Glutamatergic neuron (in vitro differentiated cells): ENCODE data around the gene CHMP6. TPM values are rescaled to one million over a fixed set of nuclear protein-coding genes. Genes with fewer than 3 reads are reported as not detected.

Experiments
- DNase-seq: peaks from one replicate; pipeline ENCODE4 v3.0.0; 2022
- H3K27ac Mint-ChIP-seq: one replicate; pipeline ENCODE4 v1.8.0; 2020; ENCODE audit warnings: mild to moderate bottlenecking, mixed read lengths, inconsistent platforms; ENCODE audit not compliant: unreplicated experiment
- H3K27me3 Mint-ChIP-seq: one replicate; pipeline ENCODE4 v1.8.0; 2020; ENCODE audit warnings: mild to moderate bottlenecking, moderate library complexity, mixed read lengths, inconsistent platforms; ENCODE audit not compliant: unreplicated experiment
- H3K36me3 Mint-ChIP-seq: one replicate; pipeline ENCODE4 v1.8.0; 2020; ENCODE audit warnings: mild to moderate bottlenecking, mixed read lengths, inconsistent platforms; ENCODE audit not compliant: unreplicated experiment
- H3K4me1 Mint-ChIP-seq: one replicate; pipeline ENCODE4 v1.8.0; 2020; ENCODE audit warnings: mild to moderate bottlenecking, low read depth, mixed read lengths, inconsistent platforms; ENCODE audit not compliant: unreplicated experiment
- H3K4me3 Mint-ChIP-seq: one replicate; pipeline ENCODE4 v1.8.0; 2020; ENCODE audit warnings: mild to moderate bottlenecking, mixed read lengths, inconsistent platforms; ENCODE audit not compliant: unreplicated experiment
- H3K9me3 Mint-ChIP-seq: one replicate; pipeline ENCODE4 v1.8.0; 2020; ENCODE audit warnings: mild to moderate bottlenecking, moderate library complexity, mixed read lengths, inconsistent platforms; ENCODE audit not compliant: unreplicated experiment
- CTCF ChIP-seq: fragments of 200-600 bp; sonication (generic); IDR thresholded peaks from one replicate; pipeline ENCODE4 v1.5.0; 2021; ENCODE audit not compliant: partially characterized antibody, unreplicated experiment
- total RNA-seq: library from RNA; stranded (reverse); fragmentation: NEBNext Ultra II Directional; extraction: Animal tissue kit (Norgen Biotek cat#: 25700); gene quantifications from one replicate; pipeline ENCODE4 v1.2.1, GENCODE V29; 2021; ENCODE audit not compliant: unreplicated experiment

The CHMP6 gene
- total RNA-seq, 1 donor from 2014 or later: 24.3 TPM

- DNase-seq: peak; percentile 28
- no peak overlapping the region for H3K27ac Mint-ChIP-seq
- no peaks in the 10 kb centered on the region for H3K36me3 Mint-ChIP-seq
- peaks cover 4% of the 10 kb centered on the region for H3K9me3 Mint-ChIP-seq
- no peak for TF ChIP-seq CTCF
- peaks cover 9% of the 10 kb centered on the region for H3K27me3 Mint-ChIP-seq
- H3K4me3 Mint-ChIP-seq: no peak overlapping the region
- peaks cover 2% of the 10 kb centered on the region for H3K4me1 Mint-ChIP-seq
Measured at GRCh38 chr17:80971704-80972304, 19.8 kb upstream of the CHMP6 start.

GRCh38 chr17:80976701-80977100 is 14.9 kb upstream of the CHMP6 start:
- Mint-ChIP-seq H3K27me3 (peaks cover 9% of the 10 kb centered on the region), H3K27ac (no peak overlapping the region), H3K4me1 (peaks cover 4% of the 10 kb centered on the region), H3K36me3 (no peaks in the 10 kb centered on the region), H3K4me3 (no peak overlapping the region), H3K9me3 (peaks cover 4% of the 10 kb centered on the region)
- no peak for TF ChIP-seq CTCF
- no peak for DNase-seq

GRCh38 chr17:80977172-80977571 is 14.5 kb upstream of the CHMP6 start:
- Mint-ChIP-seq H3K27me3 (peaks cover 9% of the 10 kb centered on the region), H3K4me3 (no peak overlapping the region), H3K9me3 (peaks cover 5% of the 10 kb centered on the region), H3K4me1 (peaks cover 4% of the 10 kb centered on the region), H3K27ac (no peak overlapping the region), H3K36me3 (no peaks in the 10 kb centered on the region)
- DNase-seq: no peak
- no peak for TF ChIP-seq CTCF

- Mint-ChIP-seq H3K27me3 (peaks cover 9% of the 10 kb centered on the region), H3K27ac (no peak overlapping the region), H3K4me3 (no peak overlapping the region), H3K4me1 (peaks cover 4% of the 10 kb centered on the region), H3K9me3 (peaks cover 5% of the 10 kb centered on the region), H3K36me3 (no peaks in the 10 kb centered on the region)
- no peak for TF ChIP-seq CTCF
- peak; percentile 27 for DNase-seq
Measured at GRCh38 chr17:80978499-80979497, 12.8 kb upstream of the CHMP6 start.
